Measurements from ENCODE around the gene SEC24A. TPM values are rescaled to one million over a fixed set of nuclear protein-coding genes. Genes with fewer than 3 reads are reported as not detected.

SEC24A gene
- total RNA-seq, 1 experiment from 2014 or later: 5.6 TPM

GRCh38 chr5:134724872-134725271, 76.3 kb downstream of the SEC24A start:
- Histone ChIP-seq H3K9ac (ENCODE audit: low read length) (no peak overlapping the region), H2AFZ (ENCODE audit: low read length) (no peak overlapping the region), H3K4me1 (ENCODE audit: insufficient read depth, low read length) (no peaks in the 10 kb centered on the region), H3F3A (ENCODE audit: low read length, unreplicated experiment) (no peaks in the 10 kb centered on the region), H3K79me2 (ENCODE audit: low read length) (no peaks in the 10 kb centered on the region), H3K27me3 (ENCODE audit: low read length) (no peaks in the 10 kb centered on the region), H3K4me3 (ENCODE audit: low read length) (no peak overlapping the region), H3K27ac (ENCODE audit: low read length) (no peak overlapping the region), H3K36me3 (ENCODE audit: low read depth, low read length) (no peaks in the 10 kb centered on the region), H3K9me2 (replicated peaks; ENCODE audit: low read length) (no peaks in the 10 kb centered on the region), H4K20me1 (ENCODE audit: low read length) (no peaks in the 10 kb centered on the region), H3K9me3 (ENCODE audit: low read length) (no peaks in the 10 kb centered on the region), H3K4me2 (ENCODE audit: low read length) (no peak overlapping the region)
- intact Hi-C loops (cut with micrococcal nuclease): no loop called here
- TSS peak; percentile 21 for BruUV-seq (replicated peaks)
- ATAC-seq: no peak
- TF ChIP-seq EZH2phosphoT487 (IDR thresholded peaks at IDR 0.05; ENCODE audit: borderline replicate concordance, low read length) (no peak), EZH2 (IDR thresholded peaks at IDR 0.05; ENCODE audit: low read length, unreplicated experiment) (no peak), CTCF (conservative IDR thresholded peaks at IDR 0.05; ENCODE audit: low read depth, low read length) (no peak)
- no peak for DNase-seq
- ChIA-PET POLR2A (ENCODE audit: unreplicated experiment) (no interaction called here), CTCF (no interaction called here)

GRCh38 chr5:134732819-134733218, 84.2 kb downstream of the SEC24A start:
- ATAC-seq (no peak), DNase-seq (no peak)
- no peaks in the 10 kb centered on the region for H3K9me3 ChIP-seq (ENCODE audit: low read length)
- H2AFZ ChIP-seq (ENCODE audit: low read length): no peak overlapping the region
- H3K4me1 ChIP-seq (ENCODE audit: insufficient read depth, low read length): no peaks in the 10 kb centered on the region
- ChIA-PET POLR2A (ENCODE audit: unreplicated experiment) (no interaction called here), CTCF (no interaction called here)
- H3K36me3 ChIP-seq (ENCODE audit: low read depth, low read length): no peaks in the 10 kb centered on the region
- H3K79me2 ChIP-seq (ENCODE audit: low read length): no peaks in the 10 kb centered on the region
- H4K20me1 ChIP-seq (ENCODE audit: low read length): no peaks in the 10 kb centered on the region
- no peak overlapping the region for H3K9ac ChIP-seq (ENCODE audit: low read length)
- H3K9me2 ChIP-seq (replicated peaks; ENCODE audit: low read length): no peaks in the 10 kb centered on the region
- BruUV-seq (replicated peaks): no TSS peak
- H3K4me2 ChIP-seq (ENCODE audit: low read length): no peak overlapping the region
- H3K4me3 ChIP-seq (ENCODE audit: low read length): no peak overlapping the region
- no peaks in the 10 kb centered on the region for H3F3A ChIP-seq (ENCODE audit: low read length, unreplicated experiment)
- H3K27me3 ChIP-seq (ENCODE audit: low read length): no peaks in the 10 kb centered on the region
- intact Hi-C loops (cut with micrococcal nuclease): no loop called here
- H3K27ac ChIP-seq (ENCODE audit: low read length): no peak overlapping the region
- TF ChIP-seq CTCF (conservative IDR thresholded peaks at IDR 0.05; ENCODE audit: low read depth, low read length): no peak
- no peak for TF ChIP-seq EZH2phosphoT487 (IDR thresholded peaks at IDR 0.05; ENCODE audit: borderline replicate concordance, low read length)
- TF ChIP-seq EZH2 (IDR thresholded peaks at IDR 0.05; ENCODE audit: low read length, unreplicated experiment): no peak

- no peak overlapping the region for H3K4me2 ChIP-seq (ENCODE audit: low read length)
- CTCF ChIA-PET: interaction anchor here (0.7 kb wide), 1 partner anchor 385 kb away, joined by 4 read pairs; no protein-coding TSS in a partner anchor
- TF ChIP-seq EZH2phosphoT487 (IDR thresholded peaks at IDR 0.05; ENCODE audit: borderline replicate concordance, low read length) (no peak), EZH2 (IDR thresholded peaks at IDR 0.05; ENCODE audit: low read length, unreplicated experiment) (no peak), CTCF (conservative IDR thresholded peaks at IDR 0.05; ENCODE audit: low read depth, low read length) (no peak)
- no peak overlapping the region for H3K4me3 ChIP-seq (ENCODE audit: low read length)
- H4K20me1 ChIP-seq (ENCODE audit: low read length): no peaks in the 10 kb centered on the region
- H3K36me3 ChIP-seq (ENCODE audit: low read depth, low read length): no peaks in the 10 kb centered on the region
- no peak for ATAC-seq
- H3K9me3 ChIP-seq (ENCODE audit: low read length): no peaks in the 10 kb centered on the region
- DNase-seq: no peak
- no peaks in the 10 kb centered on the region for H3K27me3 ChIP-seq (ENCODE audit: low read length)
- intact Hi-C loops (cut with micrococcal nuclease): no loop called here
- peaks cover 8% of the 10 kb centered on the region for H3K4me1 ChIP-seq (ENCODE audit: insufficient read depth, low read length)
- H3K27ac ChIP-seq (ENCODE audit: low read length): no peak overlapping the region
- POLR2A ChIA-PET (ENCODE audit: unreplicated experiment): no interaction called here
- H3K9me2 ChIP-seq (replicated peaks; ENCODE audit: low read length): no peaks in the 10 kb centered on the region
- H3K9ac ChIP-seq (ENCODE audit: low read length): no peak overlapping the region
- BruUV-seq (replicated peaks): no TSS peak
- H3F3A ChIP-seq (ENCODE audit: low read length, unreplicated experiment): no peaks in the 10 kb centered on the region
- peaks cover 19% of the 10 kb centered on the region for H3K79me2 ChIP-seq (ENCODE audit: low read length)
- H2AFZ ChIP-seq (ENCODE audit: low read length): no peak overlapping the region
Measured at GRCh38 chr5:134735243-134735642, 86.7 kb downstream of the SEC24A start.
